ENCODE data around the gene ARPP21. TPM values are rescaled to one million over a fixed set of nuclear protein-coding genes. Genes with fewer than 3 reads are reported as not detected.

Gene ARPP21
- total RNA-seq: not detected in 2 replicates

GRCh38 chr3:35639254-35640186, at the start of gene ARPP21:
TSS of gene ARPP21 (plus strand) at chr3:35639525. CDS start at chr3:35681752, 42,227 bp downstream.

All from smooth muscle cell of the umbilical artery (primary cell).